Measurements from ENCODE around the gene SHISAL1. TPM values are rescaled to one million over a fixed set of nuclear protein-coding genes. Genes with fewer than 3 reads are reported as not detected.

SHISAL1 gene
- total RNA-seq, 1 experiment from 2014 or later = 2.9 TPM

- no peak overlapping the region for H2AK5ac ChIP-seq (ENCODE audit: insufficient read length, low read length)
- Mint-ChIP-seq H3K4me3 (no peak overlapping the region), H3K9me3 (no peaks in the 10 kb centered on the region), H3K36me3 (ENCODE audit: insufficient read depth in 1 of 3, low read depth in 3 of 3) (no peaks in the 10 kb centered on the region), H3K4me1 (peaks cover 7 to 27% of the 10 kb centered on the region in 2 experiments), H3K27me3 (ENCODE audit: low read depth) (peaks cover 10% of the 10 kb centered on the region), H3K27ac (no peak overlapping the region)
- no peaks in the 10 kb centered on the region for H3K4me1 ChIP-seq (ENCODE audit: insufficient read depth, low read length)
- no peak for TF ChIP-seq CTCF (conservative IDR thresholded peaks at IDR 0.05)
- no peak overlapping the region for H2BK15ac ChIP-seq (ENCODE audit: low read depth, low read length)
- no peak overlapping the region for H4K91ac ChIP-seq (ENCODE audit: insufficient read length, low read depth, low read length)
- no peaks in the 10 kb centered on the region for H3K9me3 ChIP-seq (ENCODE audit: control insufficient read depth, low read depth, low read length)
- no peak overlapping the region for H3K9ac ChIP-seq (ENCODE audit: extremely low read depth, insufficient read length, low read length)
- H2BK5ac ChIP-seq (ENCODE audit: insufficient read length, low read length) = no peak overlapping the region
- H4K5ac ChIP-seq (ENCODE audit: insufficient read length, low read depth, low read length) = no peak overlapping the region
- H3K23me2 ChIP-seq (ENCODE audit: insufficient read length, low read depth, low read length, poor library complexity, severe bottlenecking) = no peaks in the 10 kb centered on the region
- no peaks in the 10 kb centered on the region for H3K79me1 ChIP-seq (ENCODE audit: insufficient read depth, low read depth, low read length, poor library complexity, severe bottlenecking)
- no peak overlapping the region for H3K18ac ChIP-seq (ENCODE audit: insufficient read length, low read depth, low read length)
- H4K8ac ChIP-seq (replicated peaks; ENCODE audit: insufficient read length, low read depth, low read length) = no peak overlapping the region
- no peak overlapping the region for H3K27ac ChIP-seq (ENCODE audit: insufficient read length, low read depth, low read length)
- no peak overlapping the region for H3K23ac ChIP-seq (ENCODE audit: insufficient read length, low read depth, low read length)
- H3K14ac ChIP-seq (ENCODE audit: insufficient read depth, low read length) = no peak overlapping the region; the same call in 1 of the 2 replicates
- no peak overlapping the region for H2AFZ ChIP-seq (ENCODE audit: low read length)
- H4K20me1 ChIP-seq (ENCODE audit: control insufficient read depth, insufficient read depth, insufficient read length) = peaks cover 5% of the 10 kb centered on the region
- no peaks in the 10 kb centered on the region for H3K27me3 ChIP-seq (ENCODE audit: insufficient read depth, low read length)
- H3K56ac ChIP-seq (ENCODE audit: insufficient read length, low read depth, low read length) = no peak overlapping the region
- H2BK12ac ChIP-seq (ENCODE audit: insufficient read length, low read depth, low read length) = no peak overlapping the region
- H2BK120ac ChIP-seq (ENCODE audit: low read depth, low read length, poor library complexity, severe bottlenecking) = no peak overlapping the region
- H2BK20ac ChIP-seq (ENCODE audit: low read depth, low read length, poor library complexity, severe bottlenecking) = no peak overlapping the region
- no peak overlapping the region for H3K4me2 ChIP-seq (ENCODE audit: insufficient read depth, insufficient read length, low read length)
- no peak overlapping the region for H3T11ph ChIP-seq (ENCODE audit: low read length)
- no peaks in the 10 kb centered on the region for H3K79me2 ChIP-seq (ENCODE audit: insufficient read depth, low read length)
- DNase-seq = no peak
- no CpG with 5 or more reads among the region's 9 CpGs for WGBS (ENCODE audit: extremely low coverage, insufficient read length, low lambda C conversion rate)
- no peak overlapping the region for H3K4ac ChIP-seq (ENCODE audit: low read depth, low read length)
These were observed 116.5 kb downstream of the SHISAL1 start for GRCh38 chr22:44196241-44196640.
